Ascending aorta (tissue), 2 donors: ENCODE results near the gene LTBP2. TPM values are rescaled to one million over a fixed set of nuclear protein-coding genes. Genes with fewer than 3 reads are reported as not detected.

Experiments used
- DNase-seq, 2 donors: peaks; one replicate each; pipeline ENCODE4 v3.0.0-alpha.2; 2019; ENCODE audit warnings: low spot score in 2 of 2
- H3K27ac ChIP-seq, 2 donors: fragments of 200-600 bp; sonication (generic); one replicate each; pipeline ENCODE4 v1.5.1; 2016 to 2017; ENCODE audit warnings: mild to moderate bottlenecking in 1 of 2
- H3K27me3 ChIP-seq: fragments of 200-600 bp; sonication (generic); one replicate; pipeline ENCODE4 v1.5.1; 2017
- H3K36me3 ChIP-seq, 2 donors: fragments of 200-600 bp; sonication (generic); one replicate each; pipeline ENCODE4 v1.5.1; 2016
- H3K4me1 ChIP-seq, 2 donors: fragments of 200-600 bp; sonication (generic); one replicate each; pipeline ENCODE4 v1.5.1; 2016 to 2017; ENCODE audit warnings: mild to moderate bottlenecking in 1 of 2
- H3K4me3 ChIP-seq, 2 donors: fragments of 200-600 bp; sonication (generic); one replicate each; pipeline ENCODE4 v1.5.1; 2016 to 2017; ENCODE audit warnings: mild to moderate bottlenecking in 1 of 2
- H3K9me3 ChIP-seq, 2 donors: fragments of 200-600 bp; sonication (generic); one replicate each; pipeline ENCODE4 v1.5.1; 2016
- CTCF ChIP-seq, 3 experiments: fragments of 200-600 bp in 2 of 3; fragments of 450-650 bp in 1 of 3; sonication (generic) in 2 of 3; IDR thresholded peaks; one replicate each; pipeline ENCODE4 v1.5.1; 2016 to 2019; ENCODE audit warnings: antibody characterized with exemption in 3 of 3, mild to moderate bottlenecking in 1 of 3, moderate library complexity in 1 of 3
- intact Hi-C: fragments of 100-400 bp; cut with DNase I; formaldehyde crosslinking; loops from one replicate; pipeline ENCODE4 v1.15.1; 2023
- total RNA-seq: library from RNA; depleted of rRNA; stranded (reverse); fragments of >200 nt; gene quantifications from one replicate; pipeline ENCODE4 v1.1.0, GENCODE V29; 2016

The LTBP2 gene
- total RNA-seq, 1 donor from 2014 or later = 383 TPM

GRCh38 chr14:74655599-74656395 lies 43.8 kb upstream of the LTBP2 start:
- no peak for TF ChIP-seq CTCF (IDR thresholded peaks at IDR 0.05)
- Histone ChIP-seq H3K9me3 (no peaks in the 10 kb centered on the region), H3K27me3 (no peaks in the 10 kb centered on the region)

GRCh38 chr14:74654931-74655330 lies 42.9 kb upstream of the LTBP2 start:
- peak overlapping the region; percentile 74 to 86 for H3K27ac ChIP-seq
- no peaks in the 10 kb centered on the region for H3K9me3 ChIP-seq
- peaks cover 0 to 9% of the 10 kb centered on the region in 2 donors for H3K36me3 ChIP-seq
- no peaks in the 10 kb centered on the region for H3K27me3 ChIP-seq
- DNase-seq = no peak
- intact Hi-C loops = no loop called here
- H3K4me1 ChIP-seq = peaks cover 32 to 47% of the 10 kb centered on the region in 2 donors
- no peak overlapping the region for H3K4me3 ChIP-seq
- no peak for TF ChIP-seq CTCF (IDR thresholded peaks at IDR 0.05)

More at GRCh38 chr14:74655599-74656395, 43.8 kb upstream of the LTBP2 start:
- Histone ChIP-seq H3K27ac (peak overlapping the region; percentile 74 to 86), H3K4me3 (no peak overlapping the region), H3K4me1 (peaks cover 31 to 48% of the 10 kb centered on the region in 2 donors), H3K36me3 (peaks cover 0 to 9% of the 10 kb centered on the region in 2 donors)
- intact Hi-C loops = no loop called here
- DNase-seq = no peak

GRCh38 chr14:74653386-74654138 lies 41.5 kb upstream of the LTBP2 start:
- no peak for DNase-seq
- H3K4me1 ChIP-seq = peaks cover 37 to 57% of the 10 kb centered on the region in 2 donors
- no peaks in the 10 kb centered on the region for H3K27me3 ChIP-seq
- intact Hi-C loops = no loop called here
- H3K9me3 ChIP-seq = no peaks in the 10 kb centered on the region
- no peak for TF ChIP-seq CTCF (IDR thresholded peaks at IDR 0.05)
- peak overlapping the region; percentile 74 to 86 for H3K27ac ChIP-seq
- peaks cover 0 to 9% of the 10 kb centered on the region in 2 donors for H3K36me3 ChIP-seq
- no peak overlapping the region for H3K4me3 ChIP-seq

GRCh38 chr14:74652541-74652940 lies 40.5 kb upstream of the LTBP2 start:
- Histone ChIP-seq H3K9me3 (no peaks in the 10 kb centered on the region), H3K27me3 (no peaks in the 10 kb centered on the region), H3K4me1 (peaks cover 44 to 68% of the 10 kb centered on the region in 2 donors), H3K27ac (peak overlapping the region; percentile 74 to 86), H3K4me3 (no peak overlapping the region), H3K36me3 (peaks cover 0 to 9% of the 10 kb centered on the region in 2 donors)
- intact Hi-C loops = no loop called here
- DNase-seq = no peak
- TF ChIP-seq CTCF (IDR thresholded peaks at IDR 0.05) = no peak

GRCh38 chr14:74650927-74651686 lies 39.1 kb upstream of the LTBP2 start:
- TF ChIP-seq CTCF (IDR thresholded peaks at IDR 0.05) = no peak
- intact Hi-C loops = no loop called here
- no peaks in the 10 kb centered on the region for H3K27me3 ChIP-seq

More at GRCh38 chr14:74650927-74651686, 39.1 kb upstream of the LTBP2 start:
- H3K9me3 ChIP-seq = no peaks in the 10 kb centered on the region
- peak overlapping the region in 1 of 2 donors; percentile 84 for H3K27ac ChIP-seq
- H3K4me3 ChIP-seq = no peak overlapping the region
- peaks cover 50 to 66% of the 10 kb centered on the region in 2 donors for H3K4me1 ChIP-seq
- no peaks in the 10 kb centered on the region for H3K36me3 ChIP-seq
- no peak for DNase-seq
